Measurements from ENCODE around the gene KAZN.

- TF ChIP-seq CTCF (conservative IDR thresholded peaks at IDR 0.05) = no peak
- TF ChIP-seq EZH2 (IDR thresholded peaks at IDR 0.05; ENCODE audit: low read depth) = no peak
Observed at GRCh38 chr1:14846688-14847087, 248.2 kb downstream of the KAZN start.
